Measurements from ENCODE around the gene CNN3.

- TF ChIP-seq POLR2A (IDR thresholded peaks at IDR 0.05), result no peak
- TF ChIP-seq CTCF (IDR thresholded peaks at IDR 0.05), result no peak
Measured at GRCh38 chr1:94966033-94966432, 39.1 kb upstream of the CNN3 start.

Data from body of pancreas (tissue), 4 donors.